M059J (cell line): ENCODE measurements around the gene JUND. TPM values are rescaled to one million over a fixed set of nuclear protein-coding genes. Genes with fewer than 3 reads are reported as not detected.
A peak's percentile ranks its signal among the peaks of the same experiment; 100 is the strongest.

Source experiments
- DNase-seq: peaks from one replicate; pipeline ENCODE4 v3.0.0-alpha.2; 2012; ENCODE audit warnings: low read depth
- total RNA-seq: library from RNA; depleted of rRNA; stranded (reverse); fragments of >200 nt; shearing (Covaris generic); gene quantifications from 2 replicates; pipeline ENCODE4 v1.2.3, GENCODE V29; 2014; rRNA removed

The JUND gene
- total RNA-seq, 1 experiment from 2014 or later, result 206 TPM

GRCh38 chr19:18239303-18239702, 42.1 kb downstream of the JUND start:
- DNase-seq, result no peak

GRCh38 chr19:18234194-18234593, 47.2 kb downstream of the JUND start:
- no peak for DNase-seq

- no peak for DNase-seq
These were observed 48.1 kb downstream of the JUND start for GRCh38 chr19:18233224-18233825.

GRCh38 chr19:18232540-18233223, 48.7 kb downstream of the JUND start:
- no peak for DNase-seq

GRCh38 chr19:18231775-18232174, 49.6 kb downstream of the JUND start:
- no peak for DNase-seq

- DNase-seq, result peak; percentile 40
These were observed 50.3 kb downstream of the JUND start for GRCh38 chr19:18230941-18231734.

GRCh38 chr19:18229915-18230314, 51.5 kb downstream of the JUND start:
- DNase-seq, result no peak

Other genes with a start within 250 kb of the JUND start
- 2.3 and 3.8 TPM in 2 replicates for gene IL12RB1, start 194.7 kb downstream of the JUND start, total RNA-seq
- 2.3 and 4.6 TPM in 2 replicates for gene MAST3, start 183.8 kb downstream of the JUND start, total RNA-seq
- gene PIK3R2, start 128.5 kb downstream of the JUND start, total RNA-seq, result 21.4 and 21.7 TPM in 2 replicates
- gene IFI30, start 107.8 kb downstream of the JUND start, total RNA-seq, result 81.2 and 112 TPM in 2 replicates
- 32.4 and 33.4 TPM in 2 replicates for gene MPV17L2, start 88.4 kb downstream of the JUND start, total RNA-seq
- 3.4 and 5.6 TPM in 2 replicates for gene RAB3A, start 77.6 kb downstream of the JUND start, total RNA-seq
- gene PDE4C, start 55.2 kb downstream of the JUND start, total RNA-seq, result 0.07 and 0.15 TPM in 2 replicates
- 0.10 TPM in 1 of 2 replicates, not detected in the other for gene IQCN, start 7.2 kb downstream of the JUND start, total RNA-seq
- gene LSM4, start 41.5 kb upstream of the JUND start, total RNA-seq, result 314 and 393 TPM in 2 replicates
- 10.3 and 13.5 TPM in 2 replicates for gene PGPEP1, start 59.0 kb upstream of the JUND start, total RNA-seq
- gene GDF15, start 104.5 kb upstream of the JUND start, total RNA-seq, result 3.3 and 5.4 TPM in 2 replicates
- gene LRRC25, start 116.0 kb upstream of the JUND start, total RNA-seq, result not detected in 2 replicates
- gene SSBP4, start 137.8 kb upstream of the JUND start, total RNA-seq, result 55.3 and 61.9 TPM in 2 replicates
- gene ISYNA1, start 156.5 kb upstream of the JUND start, total RNA-seq, result 6.2 and 8.9 TPM in 2 replicates
- gene ELL, start 240.4 kb upstream of the JUND start, total RNA-seq, result 7.5 and 15.4 TPM in 2 replicates